H1 (cell line): Measurements from ENCODE around the gene VNN1. TPM values are rescaled to one million over a fixed set of nuclear protein-coding genes. Genes with fewer than 3 reads are reported as not detected.

ENCODE experiments used
- CEBPB ChIP-seq: IDR thresholded peaks from 2 replicates; pipeline ENCODE4 v1.6.1; 2012; ENCODE audit warnings: low read depth, low read length
- CHD2 ChIP-seq: IDR thresholded peaks from 2 replicates; pipeline ENCODE4 v1.6.1; 2012; ENCODE audit warnings: low read length, improper control_type of control experiment
- CHD7 ChIP-seq: fragments of 300-600 bp; sonication (generic); IDR thresholded peaks from 2 replicates; pipeline ENCODE4 v1.7.1; 2012; ENCODE audit warnings: low read length, moderate library complexity, mild to moderate bottlenecking, inconsistent platforms; ENCODE audit not compliant: insufficient replicate concordance
- CREB1 ChIP-seq: IDR thresholded peaks from 2 replicates; pipeline ENCODE4 v1.6.1; 2012; ENCODE audit warnings: inconsistent platforms
- EGR1 ChIP-seq: IDR thresholded peaks from 2 replicates; pipeline ENCODE4 v1.6.1; 2011; ENCODE audit warnings: low read depth, low read length, borderline replicate concordance
- GABPA ChIP-seq: IDR thresholded peaks from 2 replicates; pipeline ENCODE4 v1.6.1; 2011; ENCODE audit warnings: mild to moderate bottlenecking, low read length, moderate library complexity, borderline replicate concordance; ENCODE audit not compliant: insufficient read depth
- HDAC2 ChIP-seq, 2 experiments: fragments of 300-600 bp in 1 of 2; sonication (generic) in 1 of 2; IDR thresholded peaks; 2 replicates each; pipeline ENCODE4 v1.6.1; 2011 to 2012; ENCODE audit warnings: low read depth in 2 of 2, low read length in 2 of 2, mild to moderate bottlenecking in 2 of 2, moderate library complexity in 2 of 2, borderline replicate concordance in 1 of 2, inconsistent platforms in 1 of 2
- RNF2 ChIP-seq: fragments of 200-900, 300-1000 bp; sonication (generic); IDR thresholded peaks from 2 replicates; pipeline ENCODE4 v1.7.1; 2016; ENCODE audit warnings: borderline replicate concordance, low read depth, mild to moderate bottlenecking, antibody characterized with exemption, low read length; ENCODE audit not compliant: poor library complexity, severe bottlenecking; ENCODE audit errors: missing control alignments
- SRF ChIP-seq: IDR thresholded peaks from 2 replicates; pipeline ENCODE4 v1.6.1; 2011; ENCODE audit warnings: mild to moderate bottlenecking, low read depth, low read length, moderate library complexity
- polyA plus RNA-seq, 7 experiments: library from polyadenylated mRNA; depleted of rRNA in 3 of 7; stranded (reverse) in 5 of 7; unstranded in 2 of 7; fragments of >200 nt in 5 of 7; fragments of 200-250 nt in 2 of 7; gene quantifications; 1 replicate in 5 of 7; 2 replicates in 1 of 7; 4 replicates in 1 of 7; pipeline versions ENCODE4 v1.2.1 to v1.2.3, GENCODE V29; 2011 to 2013; ENCODE audit warnings: missing spikeins in 2 of 7, mixed read lengths in 2 of 7
- total RNA-seq: library from RNA; stranded (reverse); fragmentation: NEBNext Ultra II Directional; extraction: Animal tissue kit (Norgen Biotek cat#: 25700); gene quantifications from 2 replicates; pipeline ENCODE4 v1.2.1, GENCODE V29; 2021

VNN1 gene
- total and polyA plus RNA-seq, 2 of the 8 experiments (the other 6 are each of a cell fraction or from before 2014, with no cell fraction given): not detected

GRCh38 chr6:132715881-132716637 is 2.2 kb upstream of the VNN1 start (continued):
- TF ChIP-seq CHD7: no peak
- TF ChIP-seq CREB1: no peak
- no peak for TF ChIP-seq SRF
- no peak for TF ChIP-seq CEBPB
- no peak for TF ChIP-seq RNF2
- TF ChIP-seq GABPA: no peak
- TF ChIP-seq CHD2: no peak
- TF ChIP-seq HDAC2 (IDR thresholded peaks at IDR 0.05; ENCODE audit: borderline replicate concordance in 1 of 2, low read depth in 2 of 2, low read length in 2 of 2): no peak
- no peak for TF ChIP-seq EGR1
- TF ChIP-seq, all 59 proteins: peak for 0
